OCI-LY7 (cell line): ENCODE measurements around the gene PELI2. TPM values are rescaled to one million over a fixed set of nuclear protein-coding genes. Genes with fewer than 3 reads are reported as not detected.

ENCODE experiments used
- BruUV-seq: library from RNA; stranded (reverse); fragments of 400-500 nt; replicated peaks from 2 replicates; lab custom pipeline; 2021; lab: Mats Ljungman, UMichigan
- CTCF ChIA-PET: fragments of 300-600 bp; sonication (Branson Sonifier 250); formaldehyde crosslinking; loops from one replicate; lab custom pipeline; 2022; ENCODE audit warnings: antibody characterized with exemption; ENCODE audit not compliant: unreplicated experiment; lab: Charles Lee
- POLR2A ChIA-PET: fragments of 300-600 bp; sonication (Branson Sonifier 250); formaldehyde crosslinking; loops from one replicate; lab custom pipeline; 2022; ENCODE audit warnings: antibody characterized with exemption; lab: Charles Lee
- DNase-seq: peaks from one replicate; pipeline ENCODE4 v3.0.0-alpha.2; 2015; ENCODE audit warnings: low spot score
- H2AFZ ChIP-seq: fragments of 200-600 bp; sonication (generic), shearing (Covaris generic); 2 replicates; pipeline ENCODE4 v1.6.1; 2014; ENCODE audit warnings: mild to moderate bottlenecking, antibody characterized with exemption, low read length, moderate library complexity
- H3K27ac ChIP-seq: fragments of 200-600 bp; sonication (generic); 2 replicates; pipeline ENCODE4 v1.5.1; 2014; ENCODE audit warnings: mixed run types, low read depth, mild to moderate bottlenecking, moderate library complexity, low read length, inconsistent platforms; ENCODE audit not compliant: poor library complexity, severe bottlenecking
- H3K36me3 ChIP-seq: fragments of 200-600 bp; sonication (generic); 2 replicates; pipeline ENCODE4 v1.6.1; 2014; ENCODE audit warnings: mild to moderate bottlenecking, antibody characterized with exemption, low read length, moderate library complexity, mixed read lengths; ENCODE audit not compliant: insufficient read depth
- H3K4me1 ChIP-seq: fragments of 200-600 bp; sonication (generic); 2 replicates; pipeline ENCODE4 v1.5.1; 2014; ENCODE audit warnings: mild to moderate bottlenecking, low read length; ENCODE audit not compliant: insufficient read depth, poor library complexity, severe bottlenecking
- H3K4me2 ChIP-seq: fragments of 200-600 bp; sonication (generic); 2 replicates; pipeline ENCODE4 v1.6.1; 2014; ENCODE audit warnings: mild to moderate bottlenecking, low read length
- H3K4me3 ChIP-seq: fragments of 200-600 bp; sonication (generic); 2 replicates; pipeline ENCODE4 v1.5.1; 2014; ENCODE audit warnings: mild to moderate bottlenecking, low read depth, low read length; ENCODE audit not compliant: poor library complexity, severe bottlenecking
- H3K79me2 ChIP-seq: fragments of 200-600 bp; sonication (generic); 2 replicates; pipeline ENCODE4 v1.6.1; 2016; ENCODE audit warnings: low read depth, mild to moderate bottlenecking, low read length, moderate library complexity, mixed read lengths; ENCODE audit not compliant: insufficient read depth
- H3K9me2 ChIP-seq: fragments of 200-600 bp; sonication (generic); 2 replicates; pipeline ENCODE4 v1.6.1; 2016; ENCODE audit warnings: mild to moderate bottlenecking, low read length, mixed read lengths; ENCODE audit not compliant: insufficient read depth
- H3K9me3 ChIP-seq: fragments of 200-600 bp; sonication (generic); 2 replicates; pipeline ENCODE4 v1.6.1; 2014; ENCODE audit warnings: mild to moderate bottlenecking, mixed run types, low read length, mixed read lengths
- H4K20me1 ChIP-seq: fragments of 200-600 bp; sonication (generic); 2 replicates; pipeline ENCODE4 v1.6.1; 2014; ENCODE audit warnings: mild to moderate bottlenecking, antibody characterized with exemption, low read length, moderate library complexity, mixed read lengths; ENCODE audit not compliant: insufficient read depth
- EZH2phosphoT487 ChIP-seq: fragments of 200-600 bp; sonication (generic); IDR thresholded peaks from 2 replicates; pipeline ENCODE4 v1.6.1; 2018; ENCODE audit warnings: low read depth, borderline replicate concordance, mild to moderate bottlenecking, mixed run types, antibody characterized with exemption, low read length, moderate library complexity, mixed read lengths
- intact Hi-C: fragments of 100-400 bp; cut with micrococcal nuclease; formaldehyde crosslinking; loops from one replicate; pipeline ENCODE4 v1.10.0; 2022; ENCODE audit not compliant: unreplicated experiment
- total RNA-seq, 2 experiments: library from RNA; depleted of rRNA in 1 of 2; stranded (reverse); fragments of >200 nt in 1 of 2; shearing (Covaris generic) in 1 of 2; gene quantifications; 2 replicates each; pipeline ENCODE4 v1.2.3, GENCODE V29; 2014 to 2022
- TF ChIP-seq, protein P1 (sequence below): fragments of 200-600 bp; sonication (generic); conservative IDR thresholded peaks from 2 replicates; pipeline ENCODE4 v1.5.1; 2014; ENCODE audit warnings: mild to moderate bottlenecking, antibody characterized with exemption, low read length, moderate library complexity, mixed read lengths

Gene PELI2
- total RNA-seq, 2 experiments from 2014 or later, result 2.8 to 3.8 TPM

- H3K9me3 ChIP-seq, result no peaks in the 10 kb centered on the region; the same call in 1 of the 2 replicates
- peak overlapping the region; percentile 90 for H2AFZ ChIP-seq
- peak; percentile 81 for DNase-seq
- peak overlapping the region; percentile 66 for H3K4me2 ChIP-seq
- peak overlapping the region; percentile 28 for H3K4me3 ChIP-seq
- BruUV-seq, result no TSS peak
- H3K9me2 ChIP-seq, result no peaks in the 10 kb centered on the region
- no peaks in the 10 kb centered on the region for H4K20me1 ChIP-seq
- H3K36me3 ChIP-seq, result no peaks in the 10 kb centered on the region
- ChIA-PET POLR2A (interaction anchor here (0.6 to 0.9 kb wide), 2 partner anchors 8 to 651 kb away, joined by 3 to 4 read pairs; no protein-coding TSS in a partner anchor), CTCF (no interaction called here)
- H3K27ac ChIP-seq, result peak overlapping the region; percentile 95
- H3K4me1 ChIP-seq, result peaks cover 33% of the 10 kb centered on the region
- no peak for TF ChIP-seq EZH2phosphoT487
- TF ChIP-seq, protein P1, sequence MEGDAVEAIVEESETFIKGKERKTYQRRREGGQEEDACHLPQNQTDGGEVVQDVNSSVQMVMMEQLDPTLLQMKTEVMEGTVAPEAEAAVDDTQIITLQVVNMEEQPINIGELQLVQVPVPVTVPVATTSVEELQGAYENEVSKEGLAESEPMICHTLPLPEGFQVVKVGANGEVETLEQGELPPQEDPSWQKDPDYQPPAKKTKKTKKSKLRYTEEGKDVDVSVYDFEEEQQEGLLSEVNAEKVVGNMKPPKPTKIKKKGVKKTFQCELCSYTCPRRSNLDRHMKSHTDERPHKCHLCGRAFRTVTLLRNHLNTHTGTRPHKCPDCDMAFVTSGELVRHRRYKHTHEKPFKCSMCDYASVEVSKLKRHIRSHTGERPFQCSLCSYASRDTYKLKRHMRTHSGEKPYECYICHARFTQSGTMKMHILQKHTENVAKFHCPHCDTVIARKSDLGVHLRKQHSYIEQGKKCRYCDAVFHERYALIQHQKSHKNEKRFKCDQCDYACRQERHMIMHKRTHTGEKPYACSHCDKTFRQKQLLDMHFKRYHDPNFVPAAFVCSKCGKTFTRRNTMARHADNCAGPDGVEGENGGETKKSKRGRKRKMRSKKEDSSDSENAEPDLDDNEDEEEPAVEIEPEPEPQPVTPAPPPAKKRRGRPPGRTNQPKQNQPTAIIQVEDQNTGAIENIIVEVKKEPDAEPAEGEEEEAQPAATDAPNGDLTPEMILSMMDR, result no peak
- intact Hi-C loops, result no loop called here
- H3K79me2 ChIP-seq, result no peaks in the 10 kb centered on the region
Observed at GRCh38 chr14:56195223-56195622, 77.0 kb downstream of the PELI2 start.

- Histone ChIP-seq H3K27ac (peak overlapping the region; percentile 95), H2AFZ (peak overlapping the region; percentile 90), H3K4me1 (peaks cover 33% of the 10 kb centered on the region), H4K20me1 (no peaks in the 10 kb centered on the region), H3K36me3 (no peaks in the 10 kb centered on the region), H3K9me2 (no peaks in the 10 kb centered on the region), H3K9me3 (no peaks in the 10 kb centered on the region; the same call in 1 of the 2 replicates), H3K4me2 (peak overlapping the region; percentile 66), H3K79me2 (no peaks in the 10 kb centered on the region), H3K4me3 (peak overlapping the region; percentile 28)
- no TSS peak for BruUV-seq
- peak; percentile 95 for DNase-seq
- no peak for TF ChIP-seq EZH2phosphoT487
- TF ChIP-seq, protein P1, result no peak
- POLR2A ChIA-PET, result interaction anchor here (0.9 kb wide), 1 partner anchor 9 kb away, joined by 3 read pairs; no protein-coding TSS in a partner anchor
- intact Hi-C loops, result loop anchor here (2.0 kb wide), 1 partner anchor 77 kb away; the partner anchor contains the start of gene PELI2
- CTCF ChIA-PET, result no interaction called here
Observed at GRCh38 chr14:56195704-56196103, 77.5 kb downstream of the PELI2 start.

GRCh38 chr14:56196274-56196673 lies 78.1 kb downstream of the PELI2 start:
- DNase-seq, result peak; percentile 8
- H3K27ac ChIP-seq, result peak overlapping the region; percentile 95
- 0 out of 2 replicates have a peak, but pooled peaks cover under 1% of the 10 kb centered on the region for H3K9me3 ChIP-seq
- H3K9me2 ChIP-seq, result no peaks in the 10 kb centered on the region
- TF ChIP-seq, protein P1, result no peak
- TF ChIP-seq EZH2phosphoT487, result no peak
- BruUV-seq, result no TSS peak
- POLR2A ChIA-PET, result no interaction called here
- peak overlapping the region; percentile 28 for H3K4me3 ChIP-seq
- no peaks in the 10 kb centered on the region for H3K36me3 ChIP-seq
- H3K4me1 ChIP-seq, result peaks cover 33% of the 10 kb centered on the region
- H2AFZ ChIP-seq, result peak overlapping the region; percentile 90
- H4K20me1 ChIP-seq, result no peaks in the 10 kb centered on the region
- H3K4me2 ChIP-seq, result peak overlapping the region; percentile 66
- CTCF ChIA-PET, result no interaction called here
- intact Hi-C loops, result loop anchor here (2.0 kb wide), 1 partner anchor 77 kb away; the partner anchor contains the start of gene PELI2
- no peaks in the 10 kb centered on the region for H3K79me2 ChIP-seq
